Myocyte (in vitro differentiated cells): ENCODE data around the gene TSPAN14. TPM values are rescaled to one million over a fixed set of nuclear protein-coding genes. Genes with fewer than 3 reads are reported as not detected.
"Not testable (repeated sequence)": the region's sequence is repeated elsewhere in the genome, so short reads cannot be mapped to it uniquely, and the experiment has no call there.

Experiments
- DNase-seq: peaks from one replicate; pipeline ENCODE4 v3.0.0-alpha.2; 2012; ENCODE audit warnings: low read depth
- total RNA-seq: library from RNA; depleted of rRNA; stranded (reverse); fragments of >200 nt; gene quantifications from 2 replicates; pipeline ENCODE4 v1.2.3, GENCODE V29; 2014

The TSPAN14 gene
- total RNA-seq, 1 donor from 2014 or later = 54.6 TPM

DNA sequence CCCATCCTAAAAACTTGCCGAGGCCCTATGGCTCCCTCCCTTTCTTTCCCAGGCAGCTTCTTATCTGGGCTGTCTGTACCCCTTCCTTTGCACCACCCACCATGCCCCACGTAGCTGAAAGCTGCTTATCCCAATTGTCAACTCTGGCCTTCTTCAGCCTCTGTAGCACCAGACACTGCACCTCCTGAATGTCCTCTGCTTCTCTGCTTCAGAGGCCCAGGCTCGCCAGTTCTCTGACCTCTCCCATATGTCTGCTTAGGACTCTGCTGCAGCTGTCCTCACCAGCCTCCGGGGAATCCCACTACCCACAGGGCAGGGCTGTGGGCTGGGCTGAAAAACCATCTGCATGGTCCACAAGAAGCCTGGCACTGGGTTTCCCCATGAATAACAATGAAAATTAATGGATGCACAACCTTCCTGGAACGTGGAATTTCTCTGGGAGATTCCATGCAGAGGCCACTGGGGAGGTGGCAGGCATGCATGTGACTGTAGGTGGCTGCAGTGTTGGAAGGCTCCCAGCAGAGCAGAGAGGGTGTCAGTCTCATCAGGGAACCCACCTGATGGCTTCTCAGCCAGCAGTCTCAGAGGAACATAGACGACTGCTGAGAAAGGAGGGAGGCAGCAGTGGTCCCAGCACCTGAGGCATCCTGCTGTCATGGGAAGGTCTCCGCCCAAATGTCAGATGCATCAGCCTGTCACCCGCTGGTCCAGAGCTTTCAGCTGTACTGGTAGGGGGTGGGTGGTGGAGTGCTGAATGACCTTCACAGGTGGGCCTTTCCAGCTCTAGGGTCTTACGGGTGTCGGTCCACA, 66.8 kb downstream of the TSPAN14 start:
- peak; percentile 93 for DNase-seq

- DNase-seq = no peak
These were observed 68.8 kb downstream of the TSPAN14 start for GRCh38 chr10:80522756-80523363.

- no peak for DNase-seq
These were observed 69.7 kb downstream of the TSPAN14 start for GRCh38 chr10:80523773-80524172.

DNA sequence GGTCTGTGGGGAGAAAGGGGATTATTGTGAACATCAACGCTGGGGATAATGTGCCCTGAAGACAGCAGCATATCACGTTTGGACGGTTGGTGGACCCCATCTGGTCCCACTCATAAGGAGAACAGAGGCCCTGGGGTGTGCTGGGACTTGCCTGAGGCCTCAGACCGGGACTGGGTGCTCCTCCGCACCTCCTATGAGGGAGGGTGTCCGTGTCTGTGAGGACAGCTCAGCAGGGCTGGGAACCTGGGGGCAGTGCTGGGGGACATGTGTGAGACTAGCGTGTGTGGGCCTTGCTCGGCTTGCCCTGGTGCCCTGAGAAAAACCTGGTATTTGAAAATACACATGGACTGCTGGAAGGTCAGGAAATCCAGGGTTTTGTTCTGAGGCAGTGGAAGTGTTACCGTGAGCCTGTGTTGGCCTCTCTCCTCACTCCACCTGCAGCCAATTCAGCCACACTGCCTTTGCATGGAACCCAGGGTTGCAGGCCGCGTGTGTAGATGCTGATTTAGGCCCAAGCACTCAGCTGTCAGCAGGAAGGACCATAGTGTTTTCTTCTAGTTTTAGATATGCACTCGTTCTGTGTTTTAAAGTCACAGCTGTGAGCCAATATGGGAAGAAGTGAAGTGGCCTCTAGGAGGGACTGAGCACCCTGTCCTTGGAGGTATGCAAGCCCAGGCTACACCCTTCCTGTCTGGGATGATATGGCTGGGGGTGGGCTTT, 70.2 kb downstream of the TSPAN14 start:
- DNase-seq = no peak

- DNase-seq = no peak
These were observed 72.1 kb downstream of the TSPAN14 start for GRCh38 chr10:80526218-80526617.

GRCh38 chr10:80526742-80527141, 72.6 kb downstream of the TSPAN14 start:
- no peak for DNase-seq

GRCh38 chr10:80528185-80528700, 74.1 kb downstream of the TSPAN14 start:
- DNase-seq = no peak

GRCh38 chr10:80528901-80529300, 74.8 kb downstream of the TSPAN14 start:
- DNase-seq = no peak

- DNase-seq = no peak
These were observed 75.5 kb downstream of the TSPAN14 start for GRCh38 chr10:80529604-80530003.

- peak; percentile 50 for DNase-seq
These were observed 76.1 kb downstream of the TSPAN14 start for GRCh38 chr10:80530251-80530650.

DNA sequence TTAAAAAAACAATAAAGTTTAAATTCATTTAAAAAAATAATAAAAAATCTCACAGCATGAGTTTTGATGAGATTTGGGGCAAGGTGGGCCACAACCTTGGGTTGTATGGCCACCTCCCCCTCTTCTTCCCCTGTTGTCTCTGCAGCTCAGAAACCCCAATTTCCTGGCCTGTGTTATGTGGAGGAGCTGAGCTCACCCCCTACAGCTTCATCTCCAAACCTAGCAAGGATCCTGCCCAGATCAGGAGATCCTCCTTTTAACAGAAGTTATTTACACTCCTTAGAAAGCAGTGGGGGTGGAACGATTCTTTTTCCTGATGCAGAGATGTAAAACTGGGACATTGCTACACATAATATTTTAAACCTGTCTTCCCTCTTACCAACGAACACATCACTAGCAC, 76.7 kb downstream of the TSPAN14 start:
- DNase-seq = no peak

DNA sequence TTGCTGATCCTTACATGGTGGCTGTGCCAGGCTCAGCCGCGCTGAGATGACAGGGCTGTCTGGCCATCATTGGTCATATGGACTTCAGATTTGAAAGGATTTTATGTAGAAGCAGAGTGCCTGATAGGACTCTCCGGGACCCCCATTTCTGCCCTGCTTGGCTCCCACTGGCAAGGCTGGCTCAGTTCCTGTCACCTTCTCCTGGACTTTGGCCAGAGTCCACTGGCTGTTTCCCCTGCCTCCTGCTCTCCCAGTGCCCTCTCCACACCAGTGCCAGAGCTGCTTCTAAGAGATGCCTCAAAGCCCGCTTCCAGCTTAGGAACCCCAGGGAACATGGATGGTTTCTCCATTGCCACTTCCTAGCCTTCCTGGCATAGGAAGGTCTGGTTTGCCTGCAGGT, 78.5 kb downstream of the TSPAN14 start:
- DNase-seq = no peak

- DNase-seq = not testable (repeated sequence)
These were observed 79.9 kb downstream of the TSPAN14 start for GRCh38 chr10:80534059-80534458.

GRCh38 chr10:80534646-80535045, 80.5 kb downstream of the TSPAN14 start:
- DNase-seq = not testable (repeated sequence)

- DNase-seq = peak; percentile 51
These were observed 81.7 kb downstream of the TSPAN14 start for GRCh38 chr10:80535671-80536360.

GRCh38 chr10:80536361-80536835, 82.3 kb downstream of the TSPAN14 start:
- DNase-seq = no peak

DNA sequence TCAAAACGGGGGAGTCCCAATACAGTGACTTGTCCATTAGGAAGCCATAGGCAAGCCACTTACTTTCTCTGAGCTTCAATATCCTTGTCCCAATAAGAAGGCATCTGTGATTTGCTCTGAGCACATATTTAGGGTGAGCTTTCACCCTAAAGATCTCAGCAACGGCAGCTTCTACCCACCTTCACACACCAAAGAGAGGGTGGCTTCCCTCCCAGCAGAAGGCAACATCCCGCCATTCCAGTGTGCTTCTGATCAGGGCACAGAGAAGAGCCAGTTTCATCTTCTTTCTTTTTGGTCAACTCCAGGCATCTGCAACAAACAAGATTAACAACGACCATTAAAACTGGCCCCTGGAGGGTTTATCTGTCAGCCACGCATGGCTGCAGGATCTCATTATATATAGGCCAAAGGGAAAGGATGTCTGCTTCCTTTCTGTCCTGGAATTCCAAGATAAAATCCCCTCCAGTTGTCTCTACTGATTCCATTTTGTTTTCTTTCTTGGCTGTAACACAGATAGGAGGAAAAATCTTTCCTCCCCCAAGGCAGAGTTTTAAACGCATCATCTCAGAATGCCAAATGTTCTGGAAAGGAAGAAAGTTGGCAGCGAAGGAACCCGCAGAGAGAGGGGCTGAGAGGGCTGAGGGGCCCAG, 83.1 kb downstream of the TSPAN14 start:
- DNase-seq = no peak

GRCh38 chr10:80537736-80538480, 83.8 kb downstream of the TSPAN14 start, which contains the start of gene SH2D4B:
Gene SH2D4B, plus strand, starts transcription at chr10:80537902. Its CDS starts 430 bp downstream, at chr10:80538332.
- DNase-seq = no peak

DNA sequence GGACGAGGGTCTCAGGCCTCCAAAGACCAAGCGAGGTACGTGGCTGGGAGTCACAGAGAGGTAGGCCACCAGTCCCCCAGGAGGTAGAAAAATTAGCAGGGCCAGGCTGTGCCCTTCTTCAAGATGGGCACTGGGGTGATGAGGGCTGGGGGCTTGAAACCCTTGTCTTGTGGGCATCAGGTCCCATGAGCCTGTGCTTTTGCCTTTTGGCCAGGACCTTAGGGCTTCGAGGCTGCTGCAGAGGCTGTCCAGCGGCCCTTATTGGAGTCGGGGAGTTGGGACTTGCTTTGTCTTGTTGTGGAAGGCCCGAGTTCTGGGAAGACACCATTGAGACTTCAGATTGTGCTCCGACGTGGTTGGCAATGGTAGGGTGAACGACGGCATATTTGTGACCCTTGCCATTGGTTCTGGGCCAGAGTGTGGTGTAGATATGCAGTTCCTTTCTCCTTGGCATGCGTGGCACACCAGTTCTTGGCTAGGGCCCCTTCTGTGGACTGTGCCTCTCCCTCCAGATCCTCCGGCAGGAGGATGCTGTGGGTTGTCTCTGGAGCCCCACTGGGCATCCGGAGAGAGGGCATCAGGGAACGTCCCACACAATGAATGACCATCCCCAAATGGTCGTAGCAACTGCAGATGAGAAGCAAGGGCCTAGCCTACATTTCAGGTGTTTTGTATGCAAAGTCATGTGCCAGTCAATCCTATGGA, 84.5 kb downstream of the TSPAN14 start:
- no peak for DNase-seq
